A549 (cell line): Measurements from ENCODE around the gene CLPSL2. TPM values are rescaled to one million over a fixed set of nuclear protein-coding genes. Genes with fewer than 3 reads are reported as not detected.

Experiments used
- ATAC-seq, 2 experiments: fragments of 200-7000 bp in 1 of 2; fragments of >200 bp in 1 of 2; cut with Nextera tagmentation in 1 of 2; cut with Tn5 transposase in 1 of 2; 3 replicates each; pipeline versions ENCODE4 v1.8.0 to v1.9.1; 2018 to 2020; ENCODE audit warnings: mild to moderate bottlenecking in 1 of 2, moderate library complexity in 1 of 2
- CTCF ChIA-PET: fragments of 300-600 bp; sonication (Branson Sonifier 250); formaldehyde crosslinking; extraction: SDS; loops from one replicate; lab custom pipeline; 2021; ENCODE audit warnings: antibody characterized with exemption, inconsistent platforms; lab: Yijun Ruan, JAX
- POLR2A ChIA-PET: fragments of 350-600 bp; formaldehyde crosslinking; extraction: SDS; loops from one replicate; lab custom pipeline; 2021; ENCODE audit warnings: antibody characterized with exemption, inconsistent platforms; lab: Yijun Ruan, JAX
- DNase-seq, 2 experiments: peaks; one replicate each; pipeline versions ENCODE4 v3.0.0 to v3.0.0-alpha.2; 2011 to 2016; ENCODE audit warnings: low read depth in 1 of 2, low spot score in 1 of 2
- FAIRE-seq: peaks from 2 replicates; lab custom pipeline; 2011; peaks lifted over from hg19 to GRCh38; lab: Jason Lieb, UNC
- H3K27ac ChIP-seq, 2 experiments: fragments of >200 bp; sonication (Bioruptor Twin); formaldehyde crosslinking; 3 replicates each; pipeline ENCODE4 v1.5.1; 2016 to 2017
- H3K4me1 ChIP-seq: fragments of >200 bp; sonication (Bioruptor Twin); formaldehyde crosslinking; 3 replicates; pipeline ENCODE4 v1.6.1; 2016
- H3K4me2 ChIP-seq: fragments of >200 bp; sonication (Bioruptor Twin); formaldehyde crosslinking; 3 replicates; pipeline ENCODE4 v1.6.1; 2016
- H3K4me3 ChIP-seq: fragments of >200 bp; sonication (Bioruptor Twin); formaldehyde crosslinking; 3 replicates; pipeline ENCODE4 v1.5.1; 2016
- H3K9me3 ChIP-seq: fragments of >200 bp; sonication (Bioruptor Twin); formaldehyde crosslinking; 3 replicates; pipeline ENCODE4 v1.6.1; 2016
- CBX2 ChIP-seq: fragments of 200-600 bp; sonication (generic); IDR thresholded peaks from 2 replicates; pipeline ENCODE4 v1.6.1; 2016; ENCODE audit warnings: low read depth, mild to moderate bottlenecking, borderline replicate concordance
- CBX8 ChIP-seq: fragments of 200-600 bp; sonication (generic); IDR thresholded peaks from 2 replicates; pipeline ENCODE4 v1.6.1; 2016
- CEBPB ChIP-seq, 2 experiments: fragments of >200 bp in 1 of 2; sonication (Bioruptor Twin) in 1 of 2; formaldehyde crosslinking in 1 of 2; IDR thresholded peaks; 2 replicates each; pipeline ENCODE4 v1.6.1; 2012 to 2016
- CHD4 ChIP-seq: fragments of 200-600 bp; sonication (generic); IDR thresholded peaks from 2 replicates; pipeline ENCODE4 v1.6.1; 2016; ENCODE audit warnings: antibody characterized with exemption, mild to moderate bottlenecking, borderline replicate concordance
- CTCF ChIP-seq: fragments of >200 bp; sonication (Bioruptor Twin); formaldehyde crosslinking; IDR thresholded peaks from 3 replicates; pipeline ENCODE4 v1.5.1; 2016
- EHF ChIP-seq: fragments of 250-450 bp; sonication (Bioruptor Pico); IDR thresholded peaks from 2 replicates; pipeline ENCODE4 v1.5.0; 2020; ENCODE audit warnings: mild to moderate bottlenecking
- PHF8 ChIP-seq: fragments of 200-600 bp; sonication (generic); IDR thresholded peaks from 2 replicates; pipeline ENCODE4 v1.6.1; 2016; ENCODE audit warnings: low read depth, mild to moderate bottlenecking, antibody characterized with exemption, moderate library complexity, borderline replicate concordance
- SMC3 ChIP-seq: fragments of >200 bp; sonication (Bioruptor Twin); formaldehyde crosslinking; IDR thresholded peaks from 3 replicates; pipeline ENCODE4 v1.6.1; 2018; ENCODE audit warnings: inconsistent platforms
- ZFP36 ChIP-seq: fragments of 450-650 bp; IDR thresholded peaks from 2 replicates; pipeline ENCODE4 v1.6.1; 2014; ENCODE audit warnings: borderline replicate concordance; ENCODE audit not compliant: partially characterized antibody
- WGBS: methylation state at CpG from one replicate; pipeline ENCODE4 v1.1.6; 2017; ENCODE audit errors: missing lambda C conversion rate; 5-methylcytosine and 5-hydroxymethylcytosine counted together
- polyA plus RNA-seq, 4 experiments: library from polyadenylated mRNA; depleted of rRNA in 3 of 4; stranded (reverse); fragments of >200 nt; fragmentation: RNase III in 1 of 4; extraction: RNeasy Plus Mini Kit Qiagen cat#74134 plus additional on column Dnase treatment in 1 of 4; gene quantifications; 2 replicates in 3 of 4; 3 replicates in 1 of 4; pipeline ENCODE4 v1.2.3, GENCODE V29; 2011 to 2017
- TF ChIP-seq, protein P1 (sequence below): fragments of 250-450 bp; sonication (Bioruptor Pico); IDR thresholded peaks from 2 replicates; pipeline ENCODE4 v1.5.0; 2021; ENCODE audit warnings: mild to moderate bottlenecking, moderate library complexity, borderline replicate concordance
- TF ChIP-seq, protein P2 (sequence below): IDR thresholded peaks from 2 replicates; pipeline ENCODE4 v1.6.1; 2012

The CLPSL2 gene
- polyA plus RNA-seq, 2 of the 4 experiments (the other 2 are of a cell fraction) = 0.37 to 0.72 TPM

- TF ChIP-seq, protein P1, sequence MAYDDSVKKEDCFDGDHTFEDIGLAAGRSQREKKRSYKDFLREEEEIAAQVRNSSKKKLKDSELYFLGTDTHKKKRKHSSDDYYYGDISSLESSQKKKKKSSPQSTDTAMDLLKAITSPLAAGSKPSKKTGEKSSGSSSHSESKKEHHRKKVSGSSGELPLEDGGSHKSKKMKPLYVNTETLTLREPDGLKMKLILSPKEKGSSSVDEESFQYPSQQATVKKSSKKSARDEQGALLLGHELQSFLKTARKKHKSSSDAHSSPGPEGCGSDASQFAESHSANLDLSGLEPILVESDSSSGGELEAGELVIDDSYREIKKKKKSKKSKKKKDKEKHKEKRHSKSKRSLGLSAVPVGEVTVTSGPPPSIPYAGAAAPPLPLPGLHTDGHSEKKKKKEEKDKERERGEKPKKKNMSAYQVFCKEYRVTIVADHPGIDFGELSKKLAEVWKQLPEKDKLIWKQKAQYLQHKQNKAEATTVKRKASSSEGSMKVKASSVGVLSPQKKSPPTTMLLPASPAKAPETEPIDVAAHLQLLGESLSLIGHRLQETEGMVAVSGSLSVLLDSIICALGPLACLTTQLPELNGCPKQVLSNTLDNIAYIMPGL (CRISPR knock-in tag) = no peak
- TF ChIP-seq CBX2 (no peak), CBX8 (no peak)
Measured at GRCh38 chr6:35817515-35817914, 41.1 kb downstream of the CLPSL2 start (continued).

DNA sequence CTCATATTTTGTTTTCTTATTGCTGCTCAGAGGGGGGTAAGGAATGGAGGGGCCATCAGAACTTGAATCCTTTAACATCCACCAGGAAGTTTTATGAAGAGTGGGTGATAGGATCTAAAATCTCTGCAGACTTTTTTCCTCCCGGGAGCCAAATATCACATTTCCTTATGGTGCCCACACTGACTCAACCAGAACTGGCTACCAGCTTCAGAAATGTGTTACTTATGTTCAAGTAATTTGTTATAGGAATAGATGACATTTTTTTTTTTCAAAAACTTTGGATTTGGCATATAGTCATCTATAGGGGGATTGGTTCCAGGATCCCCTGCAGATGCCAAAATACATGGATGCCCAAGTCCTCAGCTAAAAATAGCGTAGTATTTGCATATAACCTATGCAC lies 47.2 kb downstream of the CLPSL2 start:
- FAIRE-seq (no peak), DNase-seq (no peak)
- POLR2A ChIA-PET = no interaction called here
- H3K4me1 ChIP-seq = no peaks in the 10 kb centered on the region
- WGBS = 98% methylated on average over 2 of the region's 2 CpGs
- no peak for TF ChIP-seq CEBPB (IDR thresholded peaks at IDR 0.05)
- TF ChIP-seq CBX8 = no peak
- TF ChIP-seq CBX2 = no peak
- TF ChIP-seq EHF (CRISPR knock-in tag) = no peak
- TF ChIP-seq SMC3 = no peak
- TF ChIP-seq, all 56 proteins: peak for 0
- Histone ChIP-seq H3K4me2 (no peak overlapping the region), H3K4me3 (no peak overlapping the region), H3K9me3 (no peaks in the 10 kb centered on the region), H3K27ac (no peak overlapping the region)
- no peak for ATAC-seq
- CTCF ChIA-PET = no interaction called here

DNA sequence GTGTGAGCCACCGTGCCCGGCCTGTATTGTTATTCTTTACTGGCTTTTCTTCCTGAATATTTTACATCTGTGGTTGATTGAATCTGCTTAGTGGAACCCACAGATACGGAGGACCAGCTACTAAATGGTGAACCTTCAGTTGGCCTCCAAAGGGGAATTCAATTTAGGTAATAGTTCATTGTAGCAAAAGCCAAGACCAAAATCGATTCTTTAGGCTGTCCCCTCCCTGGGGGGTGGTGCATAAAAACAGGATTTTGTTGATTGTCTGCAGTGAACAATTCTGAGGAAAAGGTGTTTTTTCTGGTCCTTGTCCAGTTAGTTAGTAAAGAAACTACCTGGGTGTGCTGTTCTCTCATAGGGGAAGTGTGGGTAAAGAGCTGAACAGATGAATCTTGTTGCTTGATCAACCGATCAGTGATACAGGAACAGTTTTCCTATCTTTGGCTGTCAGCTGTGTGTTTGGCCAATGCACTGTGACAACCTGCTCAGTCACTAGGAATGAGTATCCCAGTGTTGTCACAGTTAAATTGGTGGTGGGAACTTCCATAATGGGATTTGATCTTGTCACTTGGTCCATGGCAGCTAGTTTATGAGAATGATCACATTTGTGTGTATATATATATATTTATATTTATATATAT lies 48.3 kb downstream of the CLPSL2 start:
- Histone ChIP-seq H3K9me3 (no peaks in the 10 kb centered on the region), H3K4me1 (no peaks in the 10 kb centered on the region), H3K27ac (no peak overlapping the region), H3K4me2 (no peak overlapping the region), H3K4me3 (no peak overlapping the region)
- POLR2A ChIA-PET = no interaction called here
- WGBS = 77% methylated on average over 5 of the region's 5 CpGs
- FAIRE-seq = no peak
- no peak for TF ChIP-seq CHD4
- TF ChIP-seq PHF8 = no peak
- TF ChIP-seq ZFP36 = no peak
- TF ChIP-seq, protein P2, sequence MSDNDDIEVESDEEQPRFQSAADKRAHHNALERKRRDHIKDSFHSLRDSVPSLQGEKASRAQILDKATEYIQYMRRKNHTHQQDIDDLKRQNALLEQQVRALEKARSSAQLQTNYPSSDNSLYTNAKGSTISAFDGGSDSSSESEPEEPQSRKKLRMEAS = no peak
- no peak for TF ChIP-seq CTCF
- no peak for ATAC-seq
- no peak for DNase-seq
- CTCF ChIA-PET = no interaction called here

Other genes with a start within 250 kb of the CLPSL2 start
- 10.9 and 11.7 TPM in 2 replicates for gene FKBP5, start 87.7 kb upstream of the CLPSL2 start, polyA plus RNA-seq (2011; rRNA removed)
- 7.7 to 9.5 TPM (median 8.4 TPM) in 3 replicates for gene FKBP5, start 87.7 kb upstream of the CLPSL2 start, polyA plus RNA-seq (2017; fragmentation: RNase III; extraction: RNeasy Plus Mini Kit Qiagen cat#74134 plus additional on column Dnase treatment)
- 0.88 and 0.94 TPM in 2 replicates for gene ARMC12, start 39.6 kb upstream of the CLPSL2 start, polyA plus RNA-seq (2011; rRNA removed)
- 0.26 to 0.44 TPM (median 0.28 TPM) in 3 replicates for gene ARMC12, start 39.6 kb upstream of the CLPSL2 start, polyA plus RNA-seq (2017; fragmentation: RNase III; extraction: RNeasy Plus Mini Kit Qiagen cat#74134 plus additional on column Dnase treatment)
- gene CLPSL1, start 4.4 kb downstream of the CLPSL2 start, polyA plus RNA-seq (2011; rRNA removed) = not detected in 2 replicates
- not detected in 3 replicates for gene CLPSL1, start 4.4 kb downstream of the CLPSL2 start, polyA plus RNA-seq (2017; fragmentation: RNase III; extraction: RNeasy Plus Mini Kit Qiagen cat#74134 plus additional on column Dnase treatment)
- gene CLPS, start 20.7 kb downstream of the CLPSL2 start, polyA plus RNA-seq (2011; rRNA removed) = not detected in 2 replicates
- not detected in 3 replicates for gene CLPS, start 20.7 kb downstream of the CLPSL2 start, polyA plus RNA-seq (2017; fragmentation: RNase III; extraction: RNeasy Plus Mini Kit Qiagen cat#74134 plus additional on column Dnase treatment)
- gene LHFPL5, start 28.8 kb downstream of the CLPSL2 start, polyA plus RNA-seq (2011; rRNA removed) = 0.06 and 0.15 TPM in 2 replicates
- gene LHFPL5, start 28.8 kb downstream of the CLPSL2 start, polyA plus RNA-seq (2017; fragmentation: RNase III; extraction: RNeasy Plus Mini Kit Qiagen cat#74134 plus additional on column Dnase treatment) = 0.10 to 0.17 TPM (median 0.16 TPM) in 3 replicates
- 39.9 and 65.9 TPM in 2 replicates for gene SRPK1, start 144.5 kb downstream of the CLPSL2 start, polyA plus RNA-seq (2011; rRNA removed)
- 46.2 to 54.0 TPM (median 46.9 TPM) in 3 replicates for gene SRPK1, start 144.5 kb downstream of the CLPSL2 start, polyA plus RNA-seq (2017; fragmentation: RNase III; extraction: RNeasy Plus Mini Kit Qiagen cat#74134 plus additional on column Dnase treatment)
- not detected in 2 replicates for gene SLC26A8, start 248.0 kb downstream of the CLPSL2 start, polyA plus RNA-seq (2011; rRNA removed)
- not detected in 3 replicates for gene SLC26A8, start 248.0 kb downstream of the CLPSL2 start, polyA plus RNA-seq (2017; fragmentation: RNase III; extraction: RNeasy Plus Mini Kit Qiagen cat#74134 plus additional on column Dnase treatment)